MV-4-11 (cell line): Measurements from ENCODE around the gene CYP11A1.

Source experiments
- DNase-seq: peaks from one replicate; lab custom pipeline; 2025; lab: John Stamatoyannopoulos, UW

The CYP11A1 gene

DNA sequence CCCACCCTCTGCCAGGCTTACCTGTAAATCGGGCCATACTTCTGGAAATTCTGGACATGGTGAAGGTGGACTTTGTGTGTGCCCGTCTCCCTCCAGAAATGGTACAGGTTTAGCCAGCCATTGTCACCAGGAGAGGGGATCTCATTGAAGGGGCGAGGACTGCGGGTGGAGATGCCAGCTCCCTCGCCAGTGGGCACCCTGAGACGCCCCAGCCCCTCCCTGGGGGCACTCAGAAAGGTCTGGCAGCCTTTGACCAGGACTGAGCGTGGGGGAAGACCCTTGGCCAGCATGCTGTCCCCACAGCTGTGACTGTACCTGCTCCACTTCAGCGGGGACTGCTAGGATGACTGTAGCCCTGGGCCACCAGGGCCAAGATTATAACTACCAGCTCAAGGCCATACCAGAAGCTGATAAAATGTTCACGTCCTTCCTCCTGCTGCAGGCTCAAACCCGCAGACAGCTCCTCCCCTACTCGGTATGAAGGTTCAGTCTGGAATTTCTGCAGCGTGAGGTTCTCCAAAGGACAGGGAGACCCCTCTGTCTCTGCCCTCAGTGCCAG, at the start of gene CYP11A1:
CYP11A1 (minus strand) TSS at position 351 of the 559 bp plus-strand sequence; CDS start at position 290, 61 bp downstream.
- DNase-seq = no peak

DNA sequence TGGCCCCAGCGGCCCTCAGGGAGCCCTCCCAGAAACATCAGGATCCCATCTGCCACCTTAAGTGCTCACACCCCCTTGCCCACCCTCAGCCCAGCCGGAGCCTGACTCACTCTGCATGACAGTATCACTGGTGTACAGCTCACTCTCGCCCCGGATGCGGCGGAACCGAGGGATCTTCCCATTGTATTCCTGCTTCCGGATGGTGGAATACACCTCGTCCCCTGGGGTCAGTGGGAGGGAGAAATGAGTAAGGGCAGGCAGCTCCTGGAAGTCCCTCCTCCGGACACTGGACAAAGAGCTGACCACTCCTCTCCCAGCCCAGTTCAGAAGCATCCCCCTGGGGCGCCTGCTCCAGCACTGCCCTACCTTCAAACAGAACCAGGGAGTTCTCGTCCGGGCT, 49.8 kb upstream of the CYP11A1 start:
- no peak for DNase-seq

DNA sequence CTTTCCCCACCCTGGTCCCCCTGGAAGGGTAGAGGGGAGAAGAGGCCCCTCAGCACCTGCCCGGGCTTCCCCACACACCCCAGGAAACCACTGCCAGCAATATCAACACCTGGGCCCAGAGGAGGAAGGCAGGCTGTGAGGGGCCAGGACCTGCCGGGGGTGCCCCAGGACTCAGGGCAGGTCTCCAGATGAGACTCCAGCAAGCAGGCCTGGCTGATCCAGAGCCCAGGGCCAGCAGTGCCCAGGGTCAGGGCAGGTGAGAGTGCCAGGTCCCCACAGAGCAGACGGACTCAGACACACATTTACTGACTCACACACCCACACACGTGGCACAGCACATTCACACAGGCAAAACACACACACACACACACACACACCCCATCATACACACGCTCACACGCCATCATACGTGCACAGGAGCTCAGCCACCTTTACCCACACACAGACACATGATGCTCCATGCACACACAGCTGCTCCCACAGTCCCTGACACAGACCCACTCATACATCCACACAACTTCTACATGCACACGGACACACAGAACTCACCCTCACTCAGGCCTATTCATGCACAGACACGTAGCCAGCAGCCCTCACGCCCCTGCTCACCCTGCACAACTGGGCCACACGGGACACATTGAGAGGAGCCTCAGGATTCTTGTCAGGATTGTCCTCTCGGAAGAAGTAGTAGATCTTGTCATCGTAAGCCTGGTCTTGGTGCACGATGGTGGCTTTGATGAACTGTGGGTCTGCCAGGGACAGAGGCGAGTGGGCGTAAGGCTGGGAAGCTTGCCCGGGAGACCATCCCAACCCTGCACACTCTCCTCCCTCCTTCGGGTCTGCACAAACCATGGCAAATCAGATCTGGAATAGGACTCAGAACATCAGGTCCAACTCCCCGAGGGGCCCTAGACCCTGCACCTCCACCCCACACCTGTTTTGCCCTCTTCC, 48.8 kb upstream of the CYP11A1 start:
- DNase-seq = no peak

DNA sequence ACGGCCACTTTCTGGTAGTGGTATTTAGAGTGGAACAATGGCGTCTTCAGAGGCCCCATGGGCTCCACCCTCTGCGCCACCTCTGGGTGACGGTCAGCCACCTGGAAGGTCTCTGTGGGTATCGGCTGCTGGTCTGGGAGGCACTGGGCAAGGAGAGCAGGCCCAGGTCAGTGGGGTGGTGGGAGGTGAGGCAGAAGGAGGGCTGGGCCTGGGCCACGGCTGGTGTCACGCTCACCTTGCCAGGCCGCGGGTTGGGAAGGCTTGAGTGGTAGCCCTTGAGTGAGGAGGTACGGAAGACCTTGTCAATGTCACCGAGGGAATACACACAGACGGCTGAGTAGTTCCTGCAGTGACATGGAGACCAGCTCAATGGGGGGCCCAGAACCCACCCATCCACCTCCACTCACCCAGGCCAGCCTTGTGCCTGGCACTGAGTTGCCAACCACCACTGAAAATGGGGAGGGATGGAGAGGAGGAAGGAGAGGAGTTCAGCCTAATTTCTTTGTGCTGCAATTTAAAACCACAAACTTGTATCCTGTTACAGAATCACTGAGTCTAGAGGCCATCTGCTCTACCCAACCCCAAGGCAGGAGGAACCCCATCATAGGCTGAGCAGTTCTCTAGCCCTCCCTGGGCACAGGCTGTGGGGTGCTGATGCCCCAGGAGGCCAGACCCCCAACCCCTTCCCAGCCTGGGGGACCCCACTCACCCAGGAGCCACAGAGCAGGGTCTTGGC, 47.3 kb upstream of the CYP11A1 start:
- DNase-seq = peak; percentile 64

DNA sequence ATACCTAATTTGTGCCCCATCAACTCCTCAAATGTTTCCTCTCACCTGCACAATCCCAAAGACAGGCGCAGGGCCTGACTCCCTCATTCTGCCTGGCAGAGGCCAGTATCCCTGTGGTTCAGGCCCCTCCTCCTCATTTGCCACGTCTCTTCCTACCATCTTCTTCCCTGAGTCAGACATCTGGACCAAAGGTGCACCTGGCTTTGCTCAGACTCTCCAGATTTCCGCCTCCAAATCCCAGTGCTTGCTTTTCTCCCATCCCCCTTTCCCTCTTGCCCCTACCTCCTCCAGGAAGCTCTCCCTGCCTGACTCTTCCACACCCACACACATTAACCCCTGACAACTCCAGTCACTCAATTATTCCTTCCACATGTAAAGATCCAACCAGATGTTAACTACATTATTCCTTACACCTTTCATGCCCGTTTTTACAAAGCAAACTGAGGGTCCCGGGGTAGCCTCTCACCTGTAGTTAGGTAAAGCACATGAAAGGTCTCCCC, 46.7 kb upstream of the CYP11A1 start:
- DNase-seq = no peak

DNA sequence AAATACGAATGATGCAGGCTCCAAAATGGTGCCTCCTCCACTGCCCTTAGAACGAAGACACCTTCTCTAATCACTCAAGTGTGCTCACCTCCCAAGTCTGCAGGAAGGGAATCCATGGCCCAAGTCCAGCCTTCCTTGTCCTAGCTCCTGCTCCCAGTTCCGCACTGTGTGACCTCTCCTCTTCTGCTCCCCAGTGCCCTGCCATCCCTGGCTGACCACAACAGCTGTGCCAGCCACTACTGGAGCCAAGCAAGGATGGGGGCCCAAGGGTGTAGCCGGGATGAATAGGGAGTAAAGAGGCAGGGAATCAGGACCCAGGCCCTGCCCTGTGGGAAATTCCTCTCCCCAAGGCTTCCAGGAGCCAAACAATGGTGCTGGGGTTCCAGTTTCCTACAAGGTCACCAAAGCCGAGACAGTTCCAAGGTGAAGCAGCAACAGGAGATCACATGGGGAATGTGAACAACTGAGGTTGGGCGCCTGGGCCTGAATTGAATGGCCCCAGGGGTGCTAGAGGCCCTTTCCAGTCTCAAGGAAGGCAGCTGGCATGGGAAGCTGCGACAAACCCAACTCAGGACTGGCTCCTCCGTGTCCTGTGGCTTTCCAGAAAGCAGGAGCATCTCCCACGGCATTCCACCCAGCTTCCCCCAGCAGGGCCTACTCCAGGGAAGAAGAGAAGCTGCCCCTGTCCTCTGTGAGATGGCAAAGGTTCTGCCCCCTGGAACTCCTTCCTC, 46.1 kb upstream of the CYP11A1 start:
- no peak for DNase-seq

DNA sequence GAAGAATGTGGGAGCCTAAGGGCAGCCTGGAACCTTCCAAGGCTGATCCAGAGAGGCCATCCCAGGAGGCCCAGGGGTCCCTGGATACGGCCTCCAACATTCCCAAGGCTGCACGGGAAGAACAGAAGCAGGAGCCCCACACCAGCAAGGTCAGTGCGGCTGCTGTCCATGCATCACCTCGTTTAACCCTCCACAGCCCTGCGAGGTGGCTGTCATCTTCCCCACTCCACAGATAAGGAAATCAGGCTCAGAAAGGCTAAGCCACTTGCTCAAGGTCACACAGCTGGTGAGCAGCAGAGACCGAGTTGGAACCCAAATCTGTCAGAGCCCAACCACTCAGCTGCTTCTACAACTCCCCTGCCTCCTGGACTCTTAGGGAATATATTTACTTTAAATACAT, 44.7 kb upstream of the CYP11A1 start:
- no peak for DNase-seq

DNA sequence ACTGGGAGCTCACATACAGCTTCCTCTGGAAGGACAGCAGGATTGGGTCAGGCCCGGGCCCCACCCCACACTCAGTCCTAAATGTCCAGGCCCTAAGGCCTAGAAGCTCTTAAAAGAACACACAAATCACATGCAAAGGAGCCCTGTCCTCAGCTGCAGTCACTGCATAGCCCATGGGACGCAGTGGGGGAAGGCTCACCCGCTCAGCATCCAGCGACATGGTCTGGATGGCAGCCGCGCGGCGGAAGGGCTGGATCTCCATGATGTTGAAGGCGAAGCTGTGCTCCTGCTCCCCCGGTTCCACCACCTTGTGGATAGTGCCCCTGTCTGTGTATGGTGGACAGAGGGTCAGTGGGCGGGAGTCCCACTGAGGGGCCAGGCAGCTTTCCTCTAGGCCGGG, 44.2 kb upstream of the CYP11A1 start:
- no peak for DNase-seq

DNA sequence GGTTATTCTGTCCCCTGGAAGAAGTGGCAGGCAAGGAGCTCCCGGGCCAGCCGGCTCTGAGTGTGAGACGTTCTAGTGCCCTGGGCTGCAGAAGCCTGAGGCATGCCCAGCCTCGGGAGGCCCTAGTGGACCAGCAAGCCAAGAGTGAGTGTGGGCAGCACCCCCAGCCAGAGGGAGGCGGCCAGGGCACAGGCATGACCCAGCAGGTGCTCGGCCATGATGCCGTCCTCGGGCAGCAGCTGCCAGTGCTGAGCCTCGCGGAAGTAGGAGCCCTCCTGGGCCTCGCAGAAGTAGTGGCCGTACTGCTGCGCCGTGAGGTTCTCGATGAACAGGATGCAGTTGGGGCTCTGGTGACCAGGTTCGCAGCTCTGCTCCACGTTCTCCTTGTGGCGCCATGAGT, 43.1 kb upstream of the CYP11A1 start:
- DNase-seq = no peak

DNA sequence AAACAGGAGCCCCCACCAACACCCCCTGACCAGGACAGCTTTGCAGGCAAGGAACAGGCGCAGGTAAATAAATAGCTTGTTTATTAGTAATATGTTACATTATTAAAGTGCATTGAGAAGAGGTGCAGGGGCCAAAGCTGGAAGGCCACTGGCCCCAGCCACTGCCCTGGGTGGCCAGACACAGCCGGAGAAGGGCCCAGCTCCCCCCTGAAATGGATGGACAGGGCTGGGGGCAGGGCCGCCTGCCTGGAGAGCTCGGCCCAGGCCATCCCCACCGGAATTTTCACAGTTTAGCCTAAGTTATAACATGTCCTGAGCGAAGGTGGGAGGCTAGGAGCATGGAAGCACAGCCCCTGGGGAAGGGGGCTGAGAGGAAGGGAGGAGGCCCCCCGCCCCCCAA, 41.8 kb upstream of the CYP11A1 start:
- no peak for DNase-seq

DNA sequence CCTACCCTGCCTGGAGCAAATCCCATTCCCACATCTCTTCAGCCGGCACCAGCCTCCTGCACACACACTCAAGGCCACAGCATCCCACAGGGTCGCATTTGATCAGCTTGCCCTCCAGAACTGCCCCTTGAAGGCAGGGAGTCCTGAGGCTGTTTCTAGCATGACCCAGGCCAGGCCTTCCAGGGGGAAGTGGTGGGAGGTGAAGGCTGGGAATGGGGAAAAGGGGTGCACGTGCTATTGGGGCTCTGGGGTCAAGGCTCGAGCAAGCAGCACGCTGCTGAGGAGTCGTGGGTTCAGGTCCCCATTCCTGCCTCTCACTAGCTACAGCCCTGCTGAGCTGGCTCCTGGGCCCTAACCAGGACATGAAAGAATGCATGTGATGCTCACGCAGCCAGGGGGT, 41.4 kb upstream of the CYP11A1 start:
- no peak for DNase-seq

DNA sequence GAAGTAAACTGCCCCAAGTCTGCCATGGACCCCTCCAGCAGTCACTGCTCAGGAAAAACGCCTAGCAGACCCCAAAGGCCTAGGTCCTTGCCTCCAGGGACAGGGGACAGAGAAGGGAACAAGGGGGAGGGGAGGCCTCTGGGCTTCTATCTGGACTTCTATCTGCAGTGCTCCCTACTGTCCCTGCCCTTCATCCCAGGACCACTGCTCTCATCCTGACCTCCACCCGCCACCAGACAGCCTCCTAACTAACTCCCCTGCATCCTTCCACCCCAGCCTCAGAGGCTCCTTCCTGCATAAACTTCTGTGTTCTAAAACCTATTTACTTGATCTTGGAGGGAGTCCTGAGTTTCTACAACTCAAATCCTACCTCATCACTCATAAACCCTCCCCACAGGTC, 40.9 kb upstream of the CYP11A1 start:
- no peak for DNase-seq

DNA sequence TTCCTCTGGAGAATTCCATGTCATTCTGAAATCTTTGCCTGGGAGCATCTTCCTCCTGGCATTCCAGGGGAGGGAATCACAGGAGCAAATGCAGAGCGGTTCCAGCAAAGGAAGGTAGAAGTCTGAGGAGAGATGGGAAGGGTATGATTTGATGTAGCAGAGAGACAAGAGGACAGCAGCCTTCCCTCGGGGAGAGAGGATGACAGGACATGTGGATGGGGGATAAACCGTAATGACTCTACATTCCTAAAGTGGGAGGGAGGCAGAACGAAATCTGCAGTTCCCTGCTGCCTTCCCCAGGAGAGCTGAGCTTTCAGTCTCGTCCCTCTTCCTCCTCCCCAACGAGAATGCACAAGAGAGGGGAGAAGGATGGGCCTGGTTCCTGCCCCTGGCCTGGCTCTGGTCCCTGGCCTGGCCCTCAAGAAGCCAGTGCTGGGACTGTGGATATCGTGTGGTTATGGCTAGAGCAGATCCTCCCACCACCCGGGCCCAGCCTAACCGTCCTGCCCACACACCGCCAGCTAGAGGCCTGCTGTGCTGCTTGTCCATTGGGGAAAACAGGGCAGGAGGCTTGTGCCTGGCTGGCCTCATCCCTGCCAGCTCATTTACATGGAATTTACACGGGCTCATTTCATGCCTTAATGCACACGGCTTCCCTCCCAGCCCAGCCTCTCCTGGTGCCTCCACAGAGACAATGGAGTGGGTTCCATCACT, 39.7 kb upstream of the CYP11A1 start:
- DNase-seq = peak; percentile 53

DNA sequence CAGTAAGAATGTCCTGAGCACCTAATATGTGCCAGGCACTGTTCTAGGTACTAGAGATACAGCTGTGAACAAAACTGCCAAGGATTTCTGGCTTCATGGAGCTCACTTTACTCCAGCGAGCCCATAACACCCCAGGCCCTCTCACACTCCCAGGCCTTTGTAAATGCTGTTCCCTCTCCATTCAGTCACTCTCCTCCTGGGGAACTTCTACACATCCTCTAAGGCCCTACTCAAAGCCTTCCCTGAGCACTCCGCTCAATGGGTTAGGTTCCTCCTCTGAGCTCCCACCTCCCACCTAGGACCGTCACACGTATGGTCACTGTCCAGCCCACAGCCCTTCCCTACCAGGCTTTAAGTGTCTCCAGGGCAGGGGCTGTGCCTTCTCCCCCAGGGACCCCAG, 39.1 kb upstream of the CYP11A1 start:
- no peak for DNase-seq

DNA sequence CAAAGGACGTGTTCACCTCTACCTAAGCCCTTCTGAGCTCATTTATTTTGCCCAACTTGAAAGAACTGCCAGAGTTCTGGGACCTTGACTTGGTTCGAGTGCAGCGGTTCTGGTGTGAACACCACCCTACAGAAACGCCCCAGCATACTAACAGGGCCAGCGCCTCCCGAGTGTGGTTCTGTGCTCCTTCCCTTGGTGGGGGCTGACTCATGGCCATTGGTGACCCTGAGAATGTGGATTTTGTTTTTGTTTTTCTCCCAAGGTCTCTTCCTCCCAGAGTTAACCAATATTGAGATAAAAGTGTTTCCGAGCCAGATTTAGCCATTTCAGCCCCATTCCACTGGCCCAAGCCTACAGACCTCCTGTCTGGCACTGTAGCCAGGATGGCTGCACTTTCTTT, 38.4 kb upstream of the CYP11A1 start:
- no peak for DNase-seq

DNA sequence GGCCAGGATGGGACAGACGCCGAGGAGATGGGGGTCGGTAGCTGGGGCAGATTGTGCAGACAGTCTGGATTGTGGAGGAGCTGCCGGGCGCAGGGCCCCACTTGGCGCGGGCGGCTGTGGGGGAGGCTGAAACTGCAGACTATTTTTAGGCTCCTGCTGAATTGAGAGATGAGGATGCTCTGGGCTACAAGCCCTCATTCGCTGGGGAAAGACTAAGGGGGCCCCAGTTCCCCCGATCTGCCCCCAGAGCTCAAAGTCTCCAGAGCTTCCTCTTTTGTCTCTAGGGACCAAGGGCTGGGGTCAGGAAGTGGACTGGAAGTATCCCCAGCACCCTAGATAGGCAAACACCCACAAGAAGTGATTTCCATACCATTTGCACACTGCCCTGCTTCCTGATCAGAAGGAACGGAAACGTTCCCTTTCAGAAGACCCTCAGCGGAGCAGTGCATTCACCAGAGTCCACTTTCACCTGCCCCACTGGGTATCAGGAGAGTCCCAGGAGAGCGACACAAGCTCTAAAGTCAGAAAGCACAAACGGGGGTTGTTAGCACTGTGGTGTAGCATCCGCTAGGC, 36.6 kb upstream of the CYP11A1 start:
- peak; percentile 84 for DNase-seq

DNA sequence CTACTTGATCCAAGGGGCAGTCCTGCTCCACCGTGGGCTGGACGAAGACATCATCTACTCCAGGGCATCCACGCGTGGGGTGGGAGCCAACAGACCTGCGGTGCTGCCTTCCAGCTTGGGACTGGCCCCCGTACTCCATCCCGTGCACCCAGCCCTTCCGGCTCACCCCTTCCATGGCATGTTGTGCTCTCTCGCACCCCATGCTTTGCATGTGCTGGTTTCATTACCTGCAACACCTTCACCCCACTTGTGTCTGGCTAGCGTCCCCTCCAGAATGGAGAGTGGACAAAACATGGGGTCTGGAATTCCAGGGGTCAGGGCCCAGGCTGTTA, 36.1 kb upstream of the CYP11A1 start:
- no peak for DNase-seq

DNA sequence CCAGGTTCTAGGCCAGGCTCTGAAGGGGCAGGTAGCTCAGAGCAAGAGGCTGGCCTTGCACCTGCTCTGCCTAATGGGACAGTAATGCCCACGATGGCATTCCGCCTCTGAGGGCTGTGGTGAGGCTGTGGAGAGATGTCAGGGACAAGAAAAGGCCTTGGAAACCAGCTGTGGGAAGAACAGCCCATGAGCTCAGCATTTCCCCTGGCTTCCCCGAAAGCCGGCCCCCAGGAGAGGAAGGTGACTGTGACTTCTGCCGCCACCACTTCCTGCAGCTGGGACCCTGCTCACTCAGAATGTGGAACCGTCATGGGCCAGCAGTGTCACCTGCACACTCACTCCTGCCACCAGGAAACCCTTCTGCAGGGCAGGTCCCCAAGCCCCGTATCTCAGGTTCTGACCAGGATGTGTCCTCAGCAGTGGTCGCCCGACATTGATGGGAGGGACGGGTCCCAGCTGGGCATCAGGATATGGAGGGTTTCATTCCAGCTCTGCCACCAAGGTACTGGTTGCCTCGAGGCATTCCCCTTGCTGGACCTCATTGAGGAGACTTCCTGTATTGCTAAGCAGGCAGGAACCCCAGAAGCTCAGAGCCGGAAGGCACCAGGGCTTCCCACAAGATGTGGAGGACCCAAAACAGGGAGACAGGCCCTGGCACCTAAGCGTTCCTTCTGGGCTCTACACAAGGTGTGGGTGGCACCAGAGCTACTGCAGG, 35.6 kb upstream of the CYP11A1 start:
- peak; percentile 73 for DNase-seq

DNA sequence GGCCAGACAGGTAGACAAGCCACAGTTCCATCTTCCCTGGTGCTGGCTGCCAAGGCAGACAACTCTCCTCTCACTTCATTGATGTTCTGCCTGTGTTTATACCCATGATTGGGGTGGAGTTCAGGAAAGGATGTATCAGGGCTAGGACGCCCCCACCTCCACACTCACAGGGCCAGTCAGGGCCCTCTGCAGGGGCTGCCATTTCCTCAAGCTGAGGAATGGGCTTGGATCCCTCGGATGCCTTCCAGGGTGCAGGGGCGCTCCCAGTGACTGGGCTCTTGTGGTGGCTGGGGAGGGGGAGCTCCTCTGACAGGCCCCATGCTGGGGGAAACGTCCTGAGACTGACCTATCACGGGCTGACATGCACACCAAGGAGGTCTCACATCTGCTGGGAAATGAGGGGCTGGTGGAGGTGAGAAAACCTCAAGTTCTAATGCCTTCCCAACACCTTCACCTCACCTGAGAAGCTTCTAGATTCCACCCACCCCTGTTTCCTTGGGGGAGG, 34.9 kb upstream of the CYP11A1 start:
- no peak for DNase-seq
